GDM1 (cell line): Measurements from ENCODE around the gene FKBP1A.

Experiments used
- DNase-seq: peaks from one replicate; lab custom pipeline; 2025; lab: John Stamatoyannopoulos, UW

FKBP1A gene

GRCh38 chr20:1386323-1386722 lies 6.5 kb downstream of the FKBP1A start:
- no peak for DNase-seq

- DNase-seq, result no peak
Observed at GRCh38 chr20:1383623-1384404, 9.0 kb downstream of the FKBP1A start.

- DNase-seq, result no peak
Observed at GRCh38 chr20:1382670-1383069, 10.2 kb downstream of the FKBP1A start.

GRCh38 chr20:1381753-1382591 lies 10.9 kb downstream of the FKBP1A start:
- no peak for DNase-seq

- no peak for DNase-seq
Observed at GRCh38 chr20:1378735-1379125, 14.1 kb downstream of the FKBP1A start.

- DNase-seq, result no peak
Observed at GRCh38 chr20:1377984-1378734, 14.7 kb downstream of the FKBP1A start.

- no peak for DNase-seq
Observed at GRCh38 chr20:1377341-1377871, 15.4 kb downstream of the FKBP1A start.

- DNase-seq, result peak; percentile 26
Observed at GRCh38 chr20:1376408-1377270, 16.2 kb downstream of the FKBP1A start.

- no peak for DNase-seq
Observed at GRCh38 chr20:1376007-1376406, 16.8 kb downstream of the FKBP1A start.

GRCh38 chr20:1375515-1375914 lies 17.3 kb downstream of the FKBP1A start:
- DNase-seq, result no peak

GRCh38 chr20:1374246-1374645 lies 18.6 kb downstream of the FKBP1A start:
- DNase-seq, result no peak

GRCh38 chr20:1373614-1374013 lies 19.2 kb downstream of the FKBP1A start:
- no peak for DNase-seq

GRCh38 chr20:1373036-1373435 lies 19.8 kb downstream of the FKBP1A start:
- no peak for DNase-seq

GRCh38 chr20:1371830-1372539 lies 20.9 kb downstream of the FKBP1A start:
- no peak for DNase-seq

GRCh38 chr20:1371202-1371782 lies 21.6 kb downstream of the FKBP1A start:
- no peak for DNase-seq

GRCh38 chr20:1370548-1371110 lies 22.2 kb downstream of the FKBP1A start:
- DNase-seq, result no peak

- DNase-seq, result no peak
Observed at GRCh38 chr20:1369970-1370369, 22.9 kb downstream of the FKBP1A start.

GRCh38 chr20:1368448-1369199 lies 24.2 kb downstream of the FKBP1A start:
- no peak for DNase-seq

- DNase-seq, result no peak
Observed at GRCh38 chr20:1367479-1367878, 25.4 kb downstream of the FKBP1A start.
